ENCODE measurements around the gene CX3CL1.

DNA sequence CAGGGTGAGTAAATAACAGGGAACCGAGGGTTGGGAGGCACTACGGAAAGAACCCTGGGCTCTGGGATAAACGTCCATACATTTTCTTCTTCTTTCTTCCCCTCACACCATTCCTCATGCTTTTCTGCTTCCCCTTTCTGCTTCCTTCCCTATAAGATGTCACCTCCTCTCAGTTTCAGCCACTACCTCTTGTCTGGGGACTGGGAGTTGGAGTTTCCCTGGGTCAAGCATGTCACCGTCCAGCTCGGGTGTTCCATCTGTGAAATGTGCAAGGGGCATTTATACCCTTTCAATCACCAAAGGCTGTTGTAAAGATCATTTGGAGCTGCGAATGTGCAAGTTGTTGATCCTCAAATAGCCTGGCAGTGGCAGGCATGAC, 31.2 kb upstream of the CX3CL1 start:
- TF ChIP-seq, protein P1, sequence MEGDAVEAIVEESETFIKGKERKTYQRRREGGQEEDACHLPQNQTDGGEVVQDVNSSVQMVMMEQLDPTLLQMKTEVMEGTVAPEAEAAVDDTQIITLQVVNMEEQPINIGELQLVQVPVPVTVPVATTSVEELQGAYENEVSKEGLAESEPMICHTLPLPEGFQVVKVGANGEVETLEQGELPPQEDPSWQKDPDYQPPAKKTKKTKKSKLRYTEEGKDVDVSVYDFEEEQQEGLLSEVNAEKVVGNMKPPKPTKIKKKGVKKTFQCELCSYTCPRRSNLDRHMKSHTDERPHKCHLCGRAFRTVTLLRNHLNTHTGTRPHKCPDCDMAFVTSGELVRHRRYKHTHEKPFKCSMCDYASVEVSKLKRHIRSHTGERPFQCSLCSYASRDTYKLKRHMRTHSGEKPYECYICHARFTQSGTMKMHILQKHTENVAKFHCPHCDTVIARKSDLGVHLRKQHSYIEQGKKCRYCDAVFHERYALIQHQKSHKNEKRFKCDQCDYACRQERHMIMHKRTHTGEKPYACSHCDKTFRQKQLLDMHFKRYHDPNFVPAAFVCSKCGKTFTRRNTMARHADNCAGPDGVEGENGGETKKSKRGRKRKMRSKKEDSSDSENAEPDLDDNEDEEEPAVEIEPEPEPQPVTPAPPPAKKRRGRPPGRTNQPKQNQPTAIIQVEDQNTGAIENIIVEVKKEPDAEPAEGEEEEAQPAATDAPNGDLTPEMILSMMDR (IDR thresholded peaks at IDR 0.05; ENCODE audit: insufficient read depth, low read length) = no peak
- TF ChIP-seq GABPA (IDR thresholded peaks at IDR 0.05; ENCODE audit: low read depth) = no peak
- peak; percentile 66; the same call in 1 of the 2 replicates for TF ChIP-seq SPI1 (IDR thresholded peaks at IDR 0.05; ENCODE audit: borderline replicate concordance, low read depth)
- no peak for TF ChIP-seq POLR2AphosphoS5 (IDR thresholded peaks at IDR 0.05; ENCODE audit: low read depth)
- TF ChIP-seq REST (IDR thresholded peaks at IDR 0.05; ENCODE audit: insufficient replicate concordance, low read depth) = no peak
